ENCODE results near the gene NUDT4B.
"Not testable (repeated sequence)": the region's sequence is repeated elsewhere in the genome, so short reads cannot be mapped to it uniquely, and the experiment has no call there.

The NUDT4B gene

GRCh38 chr1:148738667-148739066 lies 9.9 kb upstream of the NUDT4B start:
- not testable (repeated sequence) for DNase-seq

- not testable (repeated sequence) for DNase-seq
Observed at GRCh38 chr1:148743200-148743599, 5.4 kb upstream of the NUDT4B start.

- not testable (repeated sequence) for DNase-seq
Observed at GRCh38 chr1:148743726-148744720, 4.6 kb upstream of the NUDT4B start.

GRCh38 chr1:148749335-148749681 lies 734 bp downstream of the NUDT4B start:
- DNase-seq = not testable (repeated sequence)

- not testable (repeated sequence) for DNase-seq
Observed at GRCh38 chr1:148756231-148756630, 7.7 kb downstream of the NUDT4B start.

GRCh38 chr1:148757446-148757845 lies 8.9 kb downstream of the NUDT4B start:
- not testable (repeated sequence) for DNase-seq

- DNase-seq = not testable (repeated sequence)
Observed at GRCh38 chr1:148758412-148758811, 9.8 kb downstream of the NUDT4B start.

- DNase-seq = not testable (repeated sequence)
Observed at GRCh38 chr1:148758925-148759324, 10.4 kb downstream of the NUDT4B start.

- DNase-seq = not testable (repeated sequence)
Observed at GRCh38 chr1:148759749-148760148, 11.2 kb downstream of the NUDT4B start.

- not testable (repeated sequence) for DNase-seq
Observed at GRCh38 chr1:148760206-148760605, 11.6 kb downstream of the NUDT4B start.

- DNase-seq = not testable (repeated sequence)
Observed at GRCh38 chr1:148761360-148761759, 12.8 kb downstream of the NUDT4B start.

- DNase-seq = not testable (repeated sequence)
Observed at GRCh38 chr1:148765238-148766019, 16.9 kb downstream of the NUDT4B start.

- not testable (repeated sequence) for DNase-seq
Observed at GRCh38 chr1:148768541-148768940, 20.0 kb downstream of the NUDT4B start.

GRCh38 chr1:148769495-148769894 lies 20.9 kb downstream of the NUDT4B start:
- not testable (repeated sequence) for DNase-seq

GRCh38 chr1:148773690-148774089 lies 25.1 kb downstream of the NUDT4B start:
- DNase-seq = not testable (repeated sequence)

- not testable (repeated sequence) for DNase-seq
Observed at GRCh38 chr1:148774102-148774501, 25.5 kb downstream of the NUDT4B start.

- DNase-seq = not testable (repeated sequence)
Observed at GRCh38 chr1:148775263-148775662, 26.7 kb downstream of the NUDT4B start.

- DNase-seq = not testable (repeated sequence)
Observed at GRCh38 chr1:148777649-148778048, 29.1 kb downstream of the NUDT4B start.

- not testable (repeated sequence) for DNase-seq
Observed at GRCh38 chr1:148780404-148780803, 31.8 kb downstream of the NUDT4B start.

- not testable (repeated sequence) for DNase-seq
Observed at GRCh38 chr1:148791543-148792099, 43.0 kb downstream of the NUDT4B start.

- DNase-seq = not testable (repeated sequence)
Observed at GRCh38 chr1:148793762-148794332, 45.3 kb downstream of the NUDT4B start.

Data from NCI-H1436 (cell line).